Peyer's patch (tissue), 4 donors: ENCODE results near the gene DDC.

Experiments
- POLR2A ChIP-seq, 2 donors: fragments of 450-650 bp; IDR thresholded peaks; one replicate each; pipeline ENCODE4 v1.5.1; 2017; ENCODE audit warnings: antibody characterized with exemption in 2 of 2, mild to moderate bottlenecking in 2 of 2, moderate library complexity in 2 of 2
- TF ChIP-seq, protein P1 (sequence below), 6 experiments: fragments of 450-650 bp in 4 of 6; fragments of 200-600 bp in 2 of 6; sonication (generic) in 1 of 6; IDR thresholded peaks; one replicate each; pipeline ENCODE4 v1.5.1; 2017 to 2019; ENCODE audit warnings: antibody characterized with exemption in 6 of 6, mild to moderate bottlenecking in 3 of 6, moderate library complexity in 1 of 6

DNA sequence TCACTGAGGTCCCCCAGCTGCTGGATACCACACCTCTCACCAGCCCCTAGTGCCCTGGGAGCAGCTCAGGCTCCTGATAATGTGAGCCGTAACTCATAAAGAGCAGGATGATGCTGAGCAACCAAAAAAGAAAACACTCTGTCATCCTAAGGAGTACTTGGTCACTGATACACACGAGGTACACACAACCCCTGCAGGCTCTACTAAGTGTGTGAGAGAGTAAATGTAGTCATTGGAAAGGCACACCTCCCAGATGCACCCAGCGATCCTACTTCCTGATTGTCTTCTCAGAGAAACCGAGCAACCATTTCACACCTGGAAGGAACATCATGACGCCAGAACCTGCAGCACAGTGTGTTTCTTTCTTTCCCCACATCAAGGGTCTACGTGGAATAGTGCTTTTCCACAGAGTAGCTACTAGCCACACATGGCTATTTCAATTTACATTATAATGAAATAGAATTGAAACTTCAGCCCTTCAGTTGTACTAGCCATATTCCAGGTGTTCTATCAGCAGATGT lies 149.3 kb downstream of the DDC start:
- TF ChIP-seq, protein P1, sequence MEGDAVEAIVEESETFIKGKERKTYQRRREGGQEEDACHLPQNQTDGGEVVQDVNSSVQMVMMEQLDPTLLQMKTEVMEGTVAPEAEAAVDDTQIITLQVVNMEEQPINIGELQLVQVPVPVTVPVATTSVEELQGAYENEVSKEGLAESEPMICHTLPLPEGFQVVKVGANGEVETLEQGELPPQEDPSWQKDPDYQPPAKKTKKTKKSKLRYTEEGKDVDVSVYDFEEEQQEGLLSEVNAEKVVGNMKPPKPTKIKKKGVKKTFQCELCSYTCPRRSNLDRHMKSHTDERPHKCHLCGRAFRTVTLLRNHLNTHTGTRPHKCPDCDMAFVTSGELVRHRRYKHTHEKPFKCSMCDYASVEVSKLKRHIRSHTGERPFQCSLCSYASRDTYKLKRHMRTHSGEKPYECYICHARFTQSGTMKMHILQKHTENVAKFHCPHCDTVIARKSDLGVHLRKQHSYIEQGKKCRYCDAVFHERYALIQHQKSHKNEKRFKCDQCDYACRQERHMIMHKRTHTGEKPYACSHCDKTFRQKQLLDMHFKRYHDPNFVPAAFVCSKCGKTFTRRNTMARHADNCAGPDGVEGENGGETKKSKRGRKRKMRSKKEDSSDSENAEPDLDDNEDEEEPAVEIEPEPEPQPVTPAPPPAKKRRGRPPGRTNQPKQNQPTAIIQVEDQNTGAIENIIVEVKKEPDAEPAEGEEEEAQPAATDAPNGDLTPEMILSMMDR (IDR thresholded peaks at IDR 0.05) = no peak
- no peak for TF ChIP-seq POLR2A (IDR thresholded peaks at IDR 0.05)
